NCI-H1694 (cell line): ENCODE data around the gene PRRC2C.
A peak's percentile ranks its signal among the peaks of the same experiment; 100 is the strongest.
"Not testable (repeated sequence)": the region's sequence is repeated elsewhere in the genome, so short reads cannot be mapped to it uniquely, and the experiment has no call there.

Experiments used
- DNase-seq: peaks from one replicate; lab custom pipeline; 2025; lab: John Stamatoyannopoulos, UW

PRRC2C gene

GRCh38 chr1:171485375-171486047 is at the start of gene PRRC2C:
PRRC2C (plus strand) TSS chr1:171485530; CDS start chr1:171512089, 26,559 bp downstream.
- DNase-seq: peak; percentile 98

DNA sequence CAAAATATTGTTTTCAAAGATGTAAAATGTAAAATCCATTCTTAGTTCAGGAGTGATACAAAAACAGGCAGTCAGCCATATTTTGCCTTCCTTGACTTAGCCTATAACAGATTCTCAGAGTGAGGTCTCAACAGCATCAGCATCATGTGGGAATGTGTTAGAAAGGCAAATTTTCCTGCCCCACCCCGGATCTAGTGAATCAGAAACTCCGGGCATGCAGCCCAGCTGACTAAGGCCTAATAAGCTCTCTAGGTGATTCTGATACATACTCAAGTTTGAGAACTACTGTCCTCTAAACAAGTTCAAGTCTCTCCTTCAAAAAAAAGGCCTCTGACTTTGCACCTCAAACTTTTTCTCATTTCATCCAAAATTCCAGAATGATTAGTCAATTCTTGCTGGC is 46.9 kb upstream of the PRRC2C start:
- no peak for DNase-seq

GRCh38 chr1:171440201-171440600 is 45.1 kb upstream of the PRRC2C start:
- not testable (repeated sequence) for DNase-seq

- DNase-seq: not testable (repeated sequence)
Observed at GRCh38 chr1:171441278-171441895, 43.9 kb upstream of the PRRC2C start.

DNA sequence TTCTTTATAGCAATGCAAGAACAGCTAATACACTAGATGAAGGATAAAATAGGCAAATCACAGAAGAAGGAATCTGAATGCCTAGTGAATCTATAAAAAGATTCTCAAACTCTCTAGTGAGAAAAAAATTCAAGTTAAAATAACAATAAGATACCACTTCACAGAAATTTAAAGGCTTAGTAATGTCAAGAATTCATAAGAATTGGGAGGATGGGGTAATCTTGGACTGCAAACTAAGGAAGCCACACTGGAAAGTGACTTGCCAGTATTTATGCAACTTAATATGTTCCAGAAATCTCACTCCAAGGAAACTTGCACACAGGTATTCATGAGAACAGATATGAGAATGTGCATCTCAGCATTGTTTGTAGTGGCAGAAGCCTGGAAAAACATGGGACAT is 38.9 kb upstream of the PRRC2C start:
- DNase-seq: no peak

DNA sequence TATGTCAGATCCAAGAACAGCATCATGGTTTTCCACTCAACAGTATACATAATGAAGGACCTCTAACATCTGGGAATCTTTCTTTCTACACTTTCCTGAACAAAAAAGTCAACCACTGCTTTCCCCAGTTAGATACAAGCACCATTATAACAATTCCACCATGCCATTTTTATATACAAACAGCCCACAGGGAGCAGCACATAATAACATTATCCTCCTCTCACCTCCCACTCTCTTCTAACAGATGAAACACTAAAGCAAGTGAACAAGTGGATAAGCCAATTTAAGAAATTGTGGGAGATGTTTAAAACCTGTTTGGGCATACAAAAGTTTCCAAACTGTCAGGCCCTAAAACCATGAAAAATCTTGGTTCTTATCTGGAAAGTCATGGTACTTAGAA is 29.4 kb upstream of the PRRC2C start:
- no peak for DNase-seq

GRCh38 chr1:171457412-171457811 is 27.9 kb upstream of the PRRC2C start:
- DNase-seq: no peak

GRCh38 chr1:171460018-171460620 is 25.2 kb upstream of the PRRC2C start:
- no peak for DNase-seq

DNA sequence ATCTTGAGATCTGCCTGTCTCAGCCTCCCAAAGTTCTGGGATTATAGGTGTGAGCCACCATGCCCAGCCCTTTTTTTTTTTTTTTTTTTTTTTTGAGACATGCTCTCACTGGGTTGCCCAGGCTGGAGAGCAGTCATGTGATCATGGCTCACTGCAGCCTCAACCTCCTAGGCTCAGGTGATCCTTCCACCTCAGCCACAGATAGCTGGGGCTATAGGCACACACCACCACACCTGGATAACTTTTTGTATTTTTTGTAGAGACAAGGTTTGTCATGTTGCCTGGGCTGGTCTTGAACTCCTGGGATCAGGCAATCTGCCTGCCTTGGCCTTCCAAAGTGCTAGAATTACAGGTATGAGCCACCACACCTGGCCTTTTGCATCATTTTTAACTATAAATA is 17.7 kb upstream of the PRRC2C start:
- no peak for DNase-seq

- no peak for DNase-seq
Observed at GRCh38 chr1:171468120-171468750, 17.1 kb upstream of the PRRC2C start.

DNA sequence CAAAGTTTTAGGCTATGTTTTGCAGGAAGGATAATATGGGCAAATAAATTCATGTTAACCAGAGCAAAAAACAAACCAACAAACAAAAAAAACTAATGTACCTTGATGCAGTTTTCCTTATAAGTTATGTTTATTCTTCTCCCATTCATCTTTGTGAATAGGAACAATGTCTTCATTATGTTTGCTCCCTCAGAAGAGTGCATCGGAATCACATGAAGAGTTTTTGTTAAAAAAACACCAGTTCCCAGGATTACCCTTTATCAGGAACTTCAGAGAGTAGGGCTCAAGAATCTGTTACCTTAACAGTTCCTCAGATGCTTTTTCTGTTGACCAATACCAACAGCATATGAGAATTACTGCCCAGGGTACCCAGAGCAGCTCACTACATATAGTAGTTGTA is 14.6 kb upstream of the PRRC2C start:
- DNase-seq: no peak

GRCh38 chr1:171472183-171472647 is 13.1 kb upstream of the PRRC2C start:
- no peak for DNase-seq

- DNase-seq: no peak
Observed at GRCh38 chr1:171476829-171477228, 8.5 kb upstream of the PRRC2C start.

DNA sequence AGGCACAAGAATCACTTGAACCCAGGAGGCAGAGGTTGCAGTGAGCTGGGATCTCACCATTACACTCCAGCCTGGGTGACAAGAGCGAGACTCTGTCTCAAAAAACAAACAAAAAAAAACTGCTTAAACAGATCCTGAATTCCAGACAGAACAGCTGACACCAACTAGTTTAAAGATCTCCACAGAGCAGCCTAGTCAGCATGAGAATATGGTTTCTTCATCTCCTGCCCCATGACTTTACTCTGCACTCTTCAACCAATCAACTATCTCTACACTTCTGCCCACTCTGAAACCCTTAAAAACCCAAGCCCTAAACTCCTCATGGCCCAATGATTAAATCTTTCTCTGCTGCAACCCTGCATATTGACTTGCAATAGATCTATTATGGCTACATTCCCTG is 7.5 kb upstream of the PRRC2C start:
- DNase-seq: no peak

DNA sequence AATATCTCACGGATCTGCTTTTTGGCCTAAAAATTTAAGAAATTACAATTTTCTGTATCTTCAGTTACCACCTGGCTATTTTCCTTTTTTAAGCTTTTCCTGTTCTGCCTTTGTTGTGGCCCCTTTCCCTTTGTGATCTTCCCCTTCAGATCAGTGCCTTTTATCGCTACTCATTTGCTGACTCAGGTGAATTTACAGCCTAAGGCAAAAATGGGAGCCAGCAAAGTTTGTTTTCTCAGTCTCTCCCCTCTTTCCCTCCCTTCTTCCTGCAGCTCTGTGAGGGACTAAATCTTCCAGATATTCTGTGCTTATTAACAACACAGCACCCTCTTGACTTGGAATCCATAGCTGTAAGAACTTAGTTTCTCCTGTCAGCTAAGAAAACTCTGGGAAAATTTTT is 5.3 kb upstream of the PRRC2C start:
- DNase-seq: no peak

DNA sequence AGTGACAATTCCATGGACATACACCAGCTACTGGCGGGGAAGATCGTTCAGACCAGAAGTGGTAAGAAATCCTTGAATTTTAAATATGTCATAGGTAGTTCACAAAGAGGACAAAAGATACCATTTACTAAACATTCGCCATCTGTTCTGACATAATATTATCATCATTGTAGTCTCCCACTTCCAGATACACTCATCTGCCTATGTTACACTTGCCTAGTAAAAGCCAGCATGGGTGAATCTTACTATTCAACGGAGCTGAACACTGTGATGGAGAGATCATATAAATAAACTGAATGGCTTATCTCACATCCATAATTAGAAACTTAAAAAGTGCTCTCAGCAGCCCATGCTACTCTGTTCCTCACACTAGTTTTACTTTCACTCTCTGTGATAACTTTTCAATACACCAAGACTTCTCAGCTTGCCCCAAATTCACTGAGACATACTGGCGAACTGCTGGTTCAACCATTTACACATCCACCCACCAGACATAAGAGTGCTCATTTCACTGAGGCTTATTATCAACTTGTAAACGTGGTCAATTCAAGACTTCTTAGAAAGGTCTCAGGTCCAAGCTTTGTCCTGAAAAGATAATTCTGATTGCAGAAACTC is 463 bp upstream of the PRRC2C start:
- peak; percentile 28 for DNase-seq

- peak; percentile 55 for DNase-seq
Observed at GRCh38 chr1:171486048-171486519, 754 bp downstream of the PRRC2C start.

DNA sequence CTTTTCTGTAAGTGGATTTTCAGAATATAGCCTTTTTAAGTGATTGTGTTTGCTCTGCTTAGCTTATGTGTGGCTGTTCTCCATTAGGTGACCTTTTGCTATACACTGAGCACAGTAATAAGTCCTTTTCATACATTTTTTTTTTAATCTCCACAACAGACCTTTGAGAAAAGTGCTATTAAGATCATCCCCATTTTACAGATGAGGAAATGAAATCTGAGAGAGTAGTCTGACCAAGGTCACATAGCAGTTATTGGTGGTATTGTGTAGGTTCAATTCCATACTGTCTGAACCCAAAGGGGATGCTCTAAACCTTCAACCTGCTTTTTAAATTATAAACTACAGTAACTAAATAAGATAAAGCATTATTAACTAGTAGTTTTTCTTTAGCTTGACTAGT is 1.7 kb downstream of the PRRC2C start:
- no peak for DNase-seq

GRCh38 chr1:171488190-171488929 is 3.0 kb downstream of the PRRC2C start:
- no peak for DNase-seq

DNA sequence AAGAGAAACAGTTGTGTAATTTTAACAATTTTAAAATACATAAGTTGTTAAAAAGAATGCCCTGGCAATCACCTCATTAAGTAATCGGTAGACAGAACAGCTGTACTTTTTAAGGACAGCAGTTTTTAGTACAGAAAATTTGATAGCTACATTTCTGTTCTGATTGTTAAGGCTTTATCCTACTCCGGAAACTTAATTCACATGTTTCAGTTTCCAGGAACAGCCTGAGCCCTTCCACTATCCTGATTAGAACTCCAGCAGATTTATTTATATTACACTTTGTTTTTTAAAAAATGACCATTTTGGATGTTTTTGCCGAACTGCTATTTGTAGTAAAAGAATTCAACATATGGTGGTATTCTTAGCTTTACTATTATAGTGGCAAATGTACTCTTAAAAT is 8.7 kb downstream of the PRRC2C start:
- DNase-seq: no peak

GRCh38 chr1:171495444-171495843 is 10.1 kb downstream of the PRRC2C start:
- DNase-seq: no peak

GRCh38 chr1:171500304-171500703 is 15.0 kb downstream of the PRRC2C start:
- DNase-seq: no peak
